ENCODE measurements around the gene KDM4B. TPM values are rescaled to one million over a fixed set of nuclear protein-coding genes. Genes with fewer than 3 reads are reported as not detected.

The KDM4B gene
- total RNA-seq, 4 donors from 2014 or later: 14.0 to 39.9 (median 19.5) TPM

- no peak for TF ChIP-seq CTCF (IDR thresholded peaks at IDR 0.05)
- no peak for TF ChIP-seq POLR2A (IDR thresholded peaks at IDR 0.05)
- WGBS, 2 donors: 62 to 69% methylated on average over 7 of the region's 10 CpGs
- Histone ChIP-seq H3K9me3 (no peaks in the 10 kb centered on the region), H3K27ac (no peak overlapping the region), H3K27me3 (no peaks in the 10 kb centered on the region), H3K4me1 (peaks cover 8 to 34% (median 9%) of the 10 kb centered on the region in 3 donors), H3K36me3 (peaks cover 0 to 24% (median 0%) of the 10 kb centered on the region in 3 donors), H3K4me3 (no peak overlapping the region)
- intact Hi-C loops (cut with DNase I): no loop called here
- no peak for DNase-seq
Observed at GRCh38 chr19:5006201-5006600, 37.3 kb downstream of the KDM4B start.

GRCh38 chr19:5006821-5007220 is 37.9 kb downstream of the KDM4B start:
- Histone ChIP-seq H3K27me3 (no peaks in the 10 kb centered on the region), H3K4me1 (peaks cover 7 to 31% (median 8%) of the 10 kb centered on the region in 3 donors), H3K27ac (no peak overlapping the region), H3K4me3 (no peak overlapping the region), H3K36me3 (peaks cover 0 to 29% (median 0%) of the 10 kb centered on the region in 3 donors), H3K9me3 (no peaks in the 10 kb centered on the region)
- DNase-seq: no peak
- TF ChIP-seq POLR2A (IDR thresholded peaks at IDR 0.05) (no peak), CTCF (IDR thresholded peaks at IDR 0.05) (no peak)
- intact Hi-C loops (cut with DNase I): no loop called here
- 87 to 89% methylated on average over 6 to 10 of the region's 13 CpGs for WGBS, 2 donors

- 86 to 88% methylated on average over 3 to 8 of the region's 26 CpGs for WGBS, 2 donors
- Histone ChIP-seq H3K27ac (no peak overlapping the region), H3K9me3 (no peaks in the 10 kb centered on the region), H3K27me3 (no peaks in the 10 kb centered on the region), H3K4me1 (peaks cover 0 to 13% (median 0%) of the 10 kb centered on the region in 3 donors), H3K36me3 (peaks cover 0 to 50% (median 0%) of the 10 kb centered on the region in 3 donors), H3K4me3 (no peak overlapping the region)
- no peak for DNase-seq
- intact Hi-C loops (cut with DNase I): no loop called here
- TF ChIP-seq CTCF (IDR thresholded peaks at IDR 0.05): no peak
- no peak for TF ChIP-seq POLR2A (IDR thresholded peaks at IDR 0.05)
Observed at GRCh38 chr19:5011476-5012238, 42.7 kb downstream of the KDM4B start.

- no peak for DNase-seq
- TF ChIP-seq POLR2A (IDR thresholded peaks at IDR 0.05) (no peak), CTCF (IDR thresholded peaks at IDR 0.05) (no peak)
- Histone ChIP-seq H3K27me3 (no peaks in the 10 kb centered on the region), H3K9me3 (no peaks in the 10 kb centered on the region), H3K36me3 (peaks cover 0 to 58% (median 0%) of the 10 kb centered on the region in 3 donors), H3K4me3 (no peak overlapping the region), H3K27ac (no peak overlapping the region), H3K4me1 (peaks cover 5 to 25% (median 9%) of the 10 kb centered on the region in 3 donors)
- intact Hi-C loops (cut with DNase I): no loop called here
- 90 to 98% methylated on average over 8 to 12 of the region's 25 CpGs for WGBS, 2 donors
Observed at GRCh38 chr19:5012688-5013457, 44.0 kb downstream of the KDM4B start.

- Histone ChIP-seq H3K4me1 (peaks cover 9 to 25% (median 9%) of the 10 kb centered on the region in 3 donors), H3K36me3 (peaks cover 0 to 67% (median 0%) of the 10 kb centered on the region in 3 donors), H3K9me3 (no peaks in the 10 kb centered on the region), H3K27me3 (no peaks in the 10 kb centered on the region), H3K4me3 (no peak overlapping the region), H3K27ac (no peak overlapping the region)
- no peak for DNase-seq
- WGBS, 2 donors: 86% methylated on average over 1 of the region's 14 CpGs; no CpG with 5 or more reads in 1 of the 2 donors
- intact Hi-C loops (cut with DNase I): no loop called here
- TF ChIP-seq POLR2A (IDR thresholded peaks at IDR 0.05) (no peak), CTCF (IDR thresholded peaks at IDR 0.05) (no peak)
Observed at GRCh38 chr19:5013761-5014160, 44.8 kb downstream of the KDM4B start.
